ENCODE measurements around the gene FHIT. TPM values are rescaled to one million over a fixed set of nuclear protein-coding genes. Genes with fewer than 3 reads are reported as not detected.

The FHIT gene
- polyA plus RNA-seq, 1 of the 3 experiments (the other 2 are of a cell fraction) = 0.41 TPM

- no peak overlapping the region; a peak in 1 of 4 replicates for H3K27ac ChIP-seq (ENCODE audit: low read depth in 2 of 2, low read length in 1 of 2)
- H3K9me2 ChIP-seq = no peaks in the 10 kb centered on the region
- ChIA-PET CTCF (no interaction called here), POLR2A (no interaction called here)
- 18% methylated on average over 9 of the region's 21 CpGs for WGBS (ENCODE audit: low lambda C conversion rate)
- H3K27me3 ChIP-seq (ENCODE audit: insufficient read depth) = no peaks in the 10 kb centered on the region; the same call in 1 of the 2 replicates
- H3K9me3 ChIP-seq = no peaks in the 10 kb centered on the region
- H3K4me3 ChIP-seq (ENCODE audit: low read depth in 2 of 2, low read length in 1 of 2) = peak overlapping the region; percentile 76 to 84
- H3K4me2 ChIP-seq = peak overlapping the region; percentile 85
- peak overlapping the region; percentile 99 for H2AFZ ChIP-seq (ENCODE audit: low read depth)
- TF ChIP-seq NFIC (IDR thresholded peaks at IDR 0.05; ENCODE audit: borderline replicate concordance) = no peak
- no peak for TF ChIP-seq IRF3 (IDR thresholded peaks at IDR 0.05; ENCODE audit: low read depth, low read length)
- TF ChIP-seq RFX5 (IDR thresholded peaks at IDR 0.05; ENCODE audit: low read length) = no peak
- no peak for TF ChIP-seq ELF1 (IDR thresholded peaks at IDR 0.05)
- TF ChIP-seq FOXJ3 (CRISPR knock-in tag; IDR thresholded peaks at IDR 0.05) = no peak
- no peak for TF ChIP-seq SMC3 (IDR thresholded peaks at IDR 0.05; ENCODE audit: low read depth, low read length)
- no peak for TF ChIP-seq USF1 (IDR thresholded peaks at IDR 0.05; ENCODE audit: borderline replicate concordance, low read depth)
- TF ChIP-seq JUND (IDR thresholded peaks at IDR 0.05) = no peak
- TF ChIP-seq FOSL2 (IDR thresholded peaks at IDR 0.05; ENCODE audit: borderline replicate concordance, low read depth) = no peak
- TF ChIP-seq MEF2A (IDR thresholded peaks at IDR 0.05; ENCODE audit: borderline replicate concordance, low read depth) = no peak
- no peaks in the 10 kb centered on the region for H3K36me3 ChIP-seq (replicated peaks in 1 of 2; ENCODE audit: control insufficient read depth in 1 of 2, insufficient read depth in 2 of 2, low read length in 1 of 2)
- peaks cover 0 to 10% of the 10 kb centered on the region in 2 experiments; a peak in 2 of 4 replicates for H3K4me1 ChIP-seq (ENCODE audit: control insufficient read depth in 1 of 2, insufficient read depth in 2 of 2, low read depth in 1 of 2, low read length in 1 of 2)
- peak; percentile 35 for DNase-seq
- no peaks in the 10 kb centered on the region for H3F3A ChIP-seq (replicated peaks; ENCODE audit: insufficient read depth)
- H3K79me2 ChIP-seq (ENCODE audit: insufficient read depth) = no peaks in the 10 kb centered on the region
- H3K9ac ChIP-seq = peak overlapping the region; percentile 66
- no peaks in the 10 kb centered on the region for H4K20me1 ChIP-seq (ENCODE audit: insufficient read depth)
These were observed 473 bp downstream of the FHIT start for GRCh38 chr3:61250784-61251173.

GRCh38 chr3:61248496-61248895 is 2.8 kb downstream of the FHIT start:
- peaks cover 0 to 10% of the 10 kb centered on the region in 2 experiments; a peak in 2 of 4 replicates for H3K4me1 ChIP-seq (ENCODE audit: control insufficient read depth in 1 of 2, insufficient read depth in 2 of 2, low read depth in 1 of 2, low read length in 1 of 2)
- H2AFZ ChIP-seq (ENCODE audit: low read depth) = no peak overlapping the region
- DNase-seq = no peak
- no peak overlapping the region for H3K4me3 ChIP-seq (ENCODE audit: low read depth in 2 of 2, low read length in 1 of 2)
- POLR2A ChIA-PET = no interaction called here
- CTCF ChIA-PET = no interaction called here
- H3K36me3 ChIP-seq (replicated peaks in 1 of 2; ENCODE audit: control insufficient read depth in 1 of 2, insufficient read depth in 2 of 2, low read length in 1 of 2) = no peaks in the 10 kb centered on the region
- no peaks in the 10 kb centered on the region for H3K9me3 ChIP-seq
- TF ChIP-seq ZBTB33 (IDR thresholded peaks at IDR 0.05; ENCODE audit: borderline replicate concordance, low read depth) (no peak), RAD21 (IDR thresholded peaks at IDR 0.05; ENCODE audit: low read length) (no peak), FOXM1 (IDR thresholded peaks at IDR 0.05; ENCODE audit: low read depth) (no peak)
- no peak overlapping the region for H3K4me2 ChIP-seq
- no peaks in the 10 kb centered on the region for H3K79me2 ChIP-seq (ENCODE audit: insufficient read depth)
- no peaks in the 10 kb centered on the region; the same call in 1 of the 2 replicates for H3K27me3 ChIP-seq (ENCODE audit: insufficient read depth)
- WGBS (ENCODE audit: low lambda C conversion rate) = 38% methylated on average over 2 of the region's 2 CpGs
- H4K20me1 ChIP-seq (ENCODE audit: insufficient read depth) = no peaks in the 10 kb centered on the region
- no peaks in the 10 kb centered on the region for H3F3A ChIP-seq (replicated peaks; ENCODE audit: insufficient read depth)
- no peak overlapping the region for H3K9ac ChIP-seq
- no peaks in the 10 kb centered on the region for H3K9me2 ChIP-seq
- H3K27ac ChIP-seq (ENCODE audit: low read depth in 2 of 2, low read length in 1 of 2) = no peak overlapping the region
